ENCODE data around the gene GABBR2.

DNA sequence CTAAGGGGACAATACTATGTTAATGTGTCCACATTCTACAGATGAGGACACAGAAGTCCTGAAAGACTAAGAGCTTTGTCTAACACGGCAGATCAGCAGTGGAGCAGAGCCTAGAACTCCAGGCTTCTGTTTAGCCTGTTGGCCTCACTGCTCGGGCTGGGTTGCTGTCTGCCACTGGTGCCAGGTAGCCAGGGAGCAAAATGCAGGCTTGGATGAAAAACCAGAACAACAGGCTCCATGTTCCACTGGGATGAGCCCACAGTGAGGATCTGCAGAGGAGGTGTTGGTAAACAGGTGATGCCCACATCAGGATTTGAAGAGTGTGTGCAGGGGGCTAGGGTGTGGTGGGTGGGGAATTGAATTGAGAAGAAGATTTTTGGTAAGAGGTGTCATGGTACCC lies 339.3 kb downstream of the GABBR2 start:
- TF ChIP-seq, protein P1, sequence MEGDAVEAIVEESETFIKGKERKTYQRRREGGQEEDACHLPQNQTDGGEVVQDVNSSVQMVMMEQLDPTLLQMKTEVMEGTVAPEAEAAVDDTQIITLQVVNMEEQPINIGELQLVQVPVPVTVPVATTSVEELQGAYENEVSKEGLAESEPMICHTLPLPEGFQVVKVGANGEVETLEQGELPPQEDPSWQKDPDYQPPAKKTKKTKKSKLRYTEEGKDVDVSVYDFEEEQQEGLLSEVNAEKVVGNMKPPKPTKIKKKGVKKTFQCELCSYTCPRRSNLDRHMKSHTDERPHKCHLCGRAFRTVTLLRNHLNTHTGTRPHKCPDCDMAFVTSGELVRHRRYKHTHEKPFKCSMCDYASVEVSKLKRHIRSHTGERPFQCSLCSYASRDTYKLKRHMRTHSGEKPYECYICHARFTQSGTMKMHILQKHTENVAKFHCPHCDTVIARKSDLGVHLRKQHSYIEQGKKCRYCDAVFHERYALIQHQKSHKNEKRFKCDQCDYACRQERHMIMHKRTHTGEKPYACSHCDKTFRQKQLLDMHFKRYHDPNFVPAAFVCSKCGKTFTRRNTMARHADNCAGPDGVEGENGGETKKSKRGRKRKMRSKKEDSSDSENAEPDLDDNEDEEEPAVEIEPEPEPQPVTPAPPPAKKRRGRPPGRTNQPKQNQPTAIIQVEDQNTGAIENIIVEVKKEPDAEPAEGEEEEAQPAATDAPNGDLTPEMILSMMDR (IDR thresholded peaks at IDR 0.05): no peak
- TF ChIP-seq POLR2A (IDR thresholded peaks at IDR 0.05): no peak

All from right lobe of liver (tissue), 4 donors.